Mucosa of descending colon (tissue), 3 donors: ENCODE measurements around the gene ZNF385B. TPM values are rescaled to one million over a fixed set of nuclear protein-coding genes. Genes with fewer than 3 reads are reported as not detected.

Experiments used
- ATAC-seq: fragments of 200-7000 bp; cut with Tn5 transposase; one replicate; pipeline ENCODE4 v1.9.1; 2020; ENCODE audit warnings: mild to moderate bottlenecking, moderate library complexity
- DNase-seq, 3 donors: peaks; one replicate each; pipeline ENCODE4 v3.0.0-alpha.2; 2020
- H3K36me3 ChIP-seq: fragments of 200-600 bp; one replicate; pipeline ENCODE4 v1.8.0; 2021; ENCODE audit warnings: low read depth, mild to moderate bottlenecking
- H3K4me1 ChIP-seq: fragments of 200-600 bp; one replicate; pipeline ENCODE4 v1.8.0; 2021; ENCODE audit warnings: low read depth, mild to moderate bottlenecking
- H3K4me3 ChIP-seq: fragments of 200-600 bp; one replicate; pipeline ENCODE4 v1.8.0; 2021; ENCODE audit warnings: mild to moderate bottlenecking
- H3K9me3 ChIP-seq: fragments of 200-600 bp; one replicate; pipeline ENCODE4 v1.8.0; 2021; ENCODE audit warnings: mild to moderate bottlenecking
- intact Hi-C, 2 donors: fragments of 100-400 bp; cut with DNase I in 1 of 2; cut with micrococcal nuclease in 1 of 2; formaldehyde crosslinking; loops; one replicate each; pipeline versions ENCODE4 v1.11.0 to v1.11.1; 2022; cut with DNase I, micrococcal nuclease
- total RNA-seq, 3 donors: library from RNA; stranded (reverse); fragmentation: NEBNext Ultra II Directional in 2 of 3; extraction: Animal tissue kit (Norgen Biotek cat#: 25700) in 2 of 3; gene quantifications; one replicate each; pipeline versions ENCODE4 v1.2.1 to v1.2.4, GENCODE V29; 2021 to 2023
- TF ChIP-seq, protein P1 (sequence below): fragments of 200-600 bp; IDR thresholded peaks from one replicate; pipeline ENCODE4 v1.8.0; 2022; ENCODE audit warnings: antibody characterized with exemption, mild to moderate bottlenecking
- donor health status: DM: no; HTN: no; CAD: no; lungs with moderate emphysema.
- donor health status: DM: no; HTN: no; CAD: no.
- donor health status: DM: no; HTN: yes; CAD: no.

ZNF385B gene
- total RNA-seq, 3 donors from 2014 or later = 1.2 to 2.2 (median 1.6) TPM

DNA sequence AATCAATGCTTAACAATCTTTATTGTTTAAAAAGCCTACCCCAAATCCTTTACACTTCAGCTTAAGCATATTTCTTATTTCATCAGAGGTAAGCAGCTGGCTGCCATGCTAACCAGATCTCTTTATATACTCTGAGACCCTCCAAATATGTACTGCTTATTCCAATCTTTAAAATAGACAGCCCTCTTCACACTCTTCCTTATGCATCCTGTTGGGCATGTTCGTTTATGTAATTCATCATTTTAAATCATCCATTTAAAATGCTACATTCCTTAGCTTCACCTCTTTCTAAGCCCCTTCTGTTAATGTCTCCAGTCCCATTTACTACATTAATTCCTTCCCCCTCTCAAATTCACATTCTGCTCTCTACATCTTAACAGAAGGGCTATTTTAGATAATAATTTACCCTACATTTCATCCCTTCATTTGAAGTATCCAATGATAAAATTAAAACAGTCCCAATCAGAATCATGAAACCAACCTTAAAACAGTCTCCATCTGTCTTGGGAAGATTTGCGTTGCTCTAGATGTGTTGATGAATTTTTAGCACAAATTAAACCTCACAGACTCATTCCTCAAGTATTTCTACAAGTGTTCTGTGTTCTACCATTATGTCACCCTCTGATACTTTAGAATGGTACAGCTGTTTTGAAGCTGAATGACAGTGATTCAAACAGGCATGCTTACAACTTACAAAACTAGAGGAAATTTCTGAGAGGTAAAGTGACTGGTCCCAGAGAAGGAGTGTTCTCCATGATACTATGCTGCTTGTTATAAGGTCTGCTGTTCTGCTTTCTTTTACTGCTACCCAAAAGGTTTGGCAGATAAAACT lies 59.1 kb downstream of the ZNF385B start:
- ATAC-seq = no peak
- TF ChIP-seq, protein P1, sequence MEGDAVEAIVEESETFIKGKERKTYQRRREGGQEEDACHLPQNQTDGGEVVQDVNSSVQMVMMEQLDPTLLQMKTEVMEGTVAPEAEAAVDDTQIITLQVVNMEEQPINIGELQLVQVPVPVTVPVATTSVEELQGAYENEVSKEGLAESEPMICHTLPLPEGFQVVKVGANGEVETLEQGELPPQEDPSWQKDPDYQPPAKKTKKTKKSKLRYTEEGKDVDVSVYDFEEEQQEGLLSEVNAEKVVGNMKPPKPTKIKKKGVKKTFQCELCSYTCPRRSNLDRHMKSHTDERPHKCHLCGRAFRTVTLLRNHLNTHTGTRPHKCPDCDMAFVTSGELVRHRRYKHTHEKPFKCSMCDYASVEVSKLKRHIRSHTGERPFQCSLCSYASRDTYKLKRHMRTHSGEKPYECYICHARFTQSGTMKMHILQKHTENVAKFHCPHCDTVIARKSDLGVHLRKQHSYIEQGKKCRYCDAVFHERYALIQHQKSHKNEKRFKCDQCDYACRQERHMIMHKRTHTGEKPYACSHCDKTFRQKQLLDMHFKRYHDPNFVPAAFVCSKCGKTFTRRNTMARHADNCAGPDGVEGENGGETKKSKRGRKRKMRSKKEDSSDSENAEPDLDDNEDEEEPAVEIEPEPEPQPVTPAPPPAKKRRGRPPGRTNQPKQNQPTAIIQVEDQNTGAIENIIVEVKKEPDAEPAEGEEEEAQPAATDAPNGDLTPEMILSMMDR = no peak
- intact Hi-C loops = no loop called here
- Histone ChIP-seq H3K9me3 (no peaks in the 10 kb centered on the region), H3K4me3 (no peak overlapping the region), H3K36me3 (no peaks in the 10 kb centered on the region), H3K4me1 (no peaks in the 10 kb centered on the region)
- DNase-seq = no peak

DNA sequence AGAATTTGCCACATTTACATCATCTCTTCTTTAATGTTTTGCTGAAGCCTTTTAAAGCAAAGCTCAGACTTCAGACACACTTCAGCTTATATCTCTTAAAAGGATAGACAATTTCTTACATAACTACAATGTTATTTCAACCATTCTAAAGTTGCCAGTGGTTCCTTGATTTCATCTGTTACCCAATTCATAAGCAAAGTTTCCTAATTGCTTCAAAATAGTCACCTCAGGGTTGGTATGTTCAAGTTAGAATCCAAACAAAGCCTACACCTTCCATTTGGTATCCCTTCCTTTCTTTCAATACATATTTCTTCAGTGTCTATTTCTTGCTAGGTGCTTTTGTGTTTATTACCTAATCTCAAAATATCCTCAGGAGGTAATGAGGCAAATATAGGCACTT lies 60.6 kb downstream of the ZNF385B start:
- intact Hi-C loops = no loop called here
- Histone ChIP-seq H3K4me1 (no peaks in the 10 kb centered on the region), H3K36me3 (no peaks in the 10 kb centered on the region), H3K9me3 (no peaks in the 10 kb centered on the region), H3K4me3 (no peak overlapping the region)
- DNase-seq (no peak), ATAC-seq (no peak)
- TF ChIP-seq, protein P1 = no peak

DNA sequence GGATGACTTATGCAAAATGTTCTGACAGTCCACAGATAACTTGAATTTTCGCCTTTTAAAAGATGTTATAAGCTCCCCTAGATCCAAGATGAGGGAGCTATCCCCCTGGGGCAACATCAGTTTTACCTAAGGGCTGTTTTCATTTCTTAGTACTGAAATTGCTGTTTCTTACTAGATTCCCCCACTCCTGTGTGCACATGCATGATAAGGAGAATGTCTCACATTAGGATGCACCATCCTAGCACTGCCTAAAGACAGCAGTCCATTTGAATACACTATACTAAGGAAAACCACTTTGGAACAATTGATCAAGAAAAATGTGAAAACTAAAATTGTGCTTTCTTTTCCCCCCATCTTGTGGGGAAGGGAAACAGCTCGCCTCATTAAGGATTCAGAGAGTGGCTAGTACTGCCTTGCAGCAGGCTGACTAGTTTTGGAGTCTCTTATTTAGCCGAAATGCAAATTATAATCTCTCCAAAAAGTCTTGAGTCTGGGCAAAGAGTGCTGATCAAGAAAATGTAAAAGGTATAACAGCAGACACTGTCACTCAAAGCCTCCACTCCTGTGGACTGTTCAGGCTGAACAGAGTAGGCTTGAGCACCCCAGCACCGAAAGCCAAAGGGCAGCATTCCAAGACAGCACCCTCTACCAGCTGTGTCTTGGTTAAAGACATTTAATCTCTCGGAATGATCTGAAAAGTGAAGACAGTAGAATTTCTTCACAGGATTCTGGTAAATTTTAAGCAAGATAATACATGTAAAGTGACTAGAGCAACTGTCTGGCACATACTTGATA lies 65.0 kb downstream of the ZNF385B start:
- H3K4me1 ChIP-seq = no peaks in the 10 kb centered on the region
- no peak for ATAC-seq
- H3K36me3 ChIP-seq = no peaks in the 10 kb centered on the region
- DNase-seq = no peak
- TF ChIP-seq, protein P1 = no peak
- H3K9me3 ChIP-seq = no peaks in the 10 kb centered on the region
- intact Hi-C loops = no loop called here
- no peak overlapping the region for H3K4me3 ChIP-seq

DNA sequence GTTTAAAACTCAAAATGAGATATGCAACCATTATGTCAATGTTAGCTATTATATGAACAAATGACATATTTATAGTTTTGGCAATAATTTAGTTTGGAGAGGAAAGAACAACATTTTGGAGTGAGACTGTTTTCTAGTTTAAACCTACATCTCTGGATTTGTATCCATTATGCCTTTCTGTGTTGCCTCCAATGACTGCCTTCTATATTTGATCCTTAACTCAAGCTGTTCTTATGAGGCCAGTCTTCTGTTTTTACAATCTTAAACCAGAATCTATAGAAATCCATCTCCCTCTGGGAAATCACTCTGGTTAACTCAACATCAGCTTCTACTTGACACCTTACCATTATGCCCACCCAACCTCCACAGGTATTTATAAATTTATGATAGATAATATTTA lies 67.5 kb downstream of the ZNF385B start:
- Histone ChIP-seq H3K36me3 (no peaks in the 10 kb centered on the region), H3K4me3 (no peak overlapping the region), H3K9me3 (no peaks in the 10 kb centered on the region), H3K4me1 (no peaks in the 10 kb centered on the region)
- intact Hi-C loops = no loop called here
- TF ChIP-seq, protein P1 = no peak
- no peak for ATAC-seq
- DNase-seq = no peak

DNA sequence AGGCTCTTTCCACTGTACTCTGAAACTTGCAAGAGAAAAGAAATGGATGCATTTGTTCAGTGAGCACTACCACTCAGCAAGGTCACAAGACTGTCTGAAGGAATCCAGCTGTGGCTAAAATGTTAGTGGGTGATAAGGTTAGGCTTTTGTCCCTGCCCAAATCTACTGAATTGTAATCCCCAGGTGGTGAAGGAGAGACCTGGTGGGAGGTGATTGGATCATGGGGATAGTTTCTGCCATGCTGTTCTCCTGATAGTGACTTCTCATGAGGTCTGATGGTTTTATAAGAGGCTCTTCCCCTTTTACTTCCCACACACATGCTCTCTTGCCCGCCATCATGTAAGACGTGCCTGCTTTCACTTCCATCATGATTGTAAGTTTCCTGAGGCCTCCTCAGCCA lies 68.2 kb downstream of the ZNF385B start:
- no peaks in the 10 kb centered on the region for H3K9me3 ChIP-seq
- ATAC-seq = no peak
- intact Hi-C loops = no loop called here

More for the DNA sequence above, 68.2 kb downstream of the ZNF385B start:
- Histone ChIP-seq H3K36me3 (no peaks in the 10 kb centered on the region), H3K4me3 (no peak overlapping the region), H3K4me1 (no peaks in the 10 kb centered on the region)
- no peak for DNase-seq
- TF ChIP-seq, protein P1 = no peak
